ENCODE results near the gene ZC3H4. TPM values are rescaled to one million over a fixed set of nuclear protein-coding genes. Genes with fewer than 3 reads are reported as not detected.

The ZC3H4 gene
- total and polyA plus RNA-seq, 4 donors = 2.9 to 11.8 (median 6.3) TPM

DNA sequence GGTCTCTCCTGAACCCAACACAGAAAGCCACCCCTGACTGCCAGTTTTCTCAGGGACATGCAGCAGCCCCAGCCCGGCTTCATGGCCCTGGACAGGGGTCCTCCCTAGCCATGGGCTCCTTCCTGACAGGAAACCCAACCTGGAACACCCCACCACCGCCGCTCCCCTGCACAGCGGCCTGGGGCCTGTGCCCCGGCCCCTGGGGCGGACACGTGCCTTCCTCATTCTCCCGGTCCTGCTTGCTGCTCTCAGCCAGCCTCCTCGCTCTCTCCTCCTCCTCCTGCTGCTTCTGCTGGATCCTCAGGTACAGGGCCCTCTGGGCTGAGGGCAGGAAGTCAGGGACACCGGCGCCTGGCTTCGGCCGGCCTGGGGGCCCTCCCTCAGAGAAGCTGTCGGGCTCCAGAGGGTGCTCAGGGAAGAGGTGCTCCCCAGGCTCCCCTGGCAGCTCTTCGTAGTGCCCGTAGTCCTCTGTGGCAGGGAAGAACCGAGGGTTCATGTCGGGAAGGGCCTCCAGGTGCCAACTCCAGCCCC, 44.6 kb downstream of the ZC3H4 start:
- WGBS = 93% methylated on average over 18 of the region's 18 CpGs
- Histone ChIP-seq H3K4me3 (ENCODE audit: low read depth in 1 of 3, low read length in 3 of 3) (no peak overlapping the region), H3K36me3 (ENCODE audit: control insufficient read depth in 4 of 4, insufficient read depth in 3 of 4, low read depth in 1 of 4, low read length in 3 of 4) (peaks cover 7 to 70% (median 44%) of the 10 kb centered on the region in 4 donors), H3K27ac (ENCODE audit: low read depth in 1 of 2, low read length in 2 of 2) (no peak overlapping the region), H3K27me3 (ENCODE audit: control insufficient read depth in 4 of 4, insufficient read depth in 4 of 4, low read length in 3 of 4) (no peaks in the 10 kb centered on the region), H3K4me1 (ENCODE audit: control insufficient read depth in 4 of 4, insufficient read depth in 4 of 4, low read length in 3 of 4) (no peaks in the 10 kb centered on the region), H3K9ac (ENCODE audit: low read depth in 1 of 2, low read length in 2 of 2) (no peak overlapping the region), H3K9me3 (ENCODE audit: control insufficient read depth in 4 of 4, low read length in 3 of 4) (no peaks in the 10 kb centered on the region)
- TF ChIP-seq, protein P1, sequence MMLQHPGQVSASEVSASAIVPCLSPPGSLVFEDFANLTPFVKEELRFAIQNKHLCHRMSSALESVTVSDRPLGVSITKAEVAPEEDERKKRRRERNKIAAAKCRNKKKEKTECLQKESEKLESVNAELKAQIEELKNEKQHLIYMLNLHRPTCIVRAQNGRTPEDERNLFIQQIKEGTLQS (IDR thresholded peaks at IDR 0.05) = no peak
- no peak for TF ChIP-seq EGR1 (IDR thresholded peaks at IDR 0.05; ENCODE audit: low read depth in 2 of 2)
- TF ChIP-seq RAD21 (IDR thresholded peaks at IDR 0.05) = no peak
- TF ChIP-seq, protein P2, sequence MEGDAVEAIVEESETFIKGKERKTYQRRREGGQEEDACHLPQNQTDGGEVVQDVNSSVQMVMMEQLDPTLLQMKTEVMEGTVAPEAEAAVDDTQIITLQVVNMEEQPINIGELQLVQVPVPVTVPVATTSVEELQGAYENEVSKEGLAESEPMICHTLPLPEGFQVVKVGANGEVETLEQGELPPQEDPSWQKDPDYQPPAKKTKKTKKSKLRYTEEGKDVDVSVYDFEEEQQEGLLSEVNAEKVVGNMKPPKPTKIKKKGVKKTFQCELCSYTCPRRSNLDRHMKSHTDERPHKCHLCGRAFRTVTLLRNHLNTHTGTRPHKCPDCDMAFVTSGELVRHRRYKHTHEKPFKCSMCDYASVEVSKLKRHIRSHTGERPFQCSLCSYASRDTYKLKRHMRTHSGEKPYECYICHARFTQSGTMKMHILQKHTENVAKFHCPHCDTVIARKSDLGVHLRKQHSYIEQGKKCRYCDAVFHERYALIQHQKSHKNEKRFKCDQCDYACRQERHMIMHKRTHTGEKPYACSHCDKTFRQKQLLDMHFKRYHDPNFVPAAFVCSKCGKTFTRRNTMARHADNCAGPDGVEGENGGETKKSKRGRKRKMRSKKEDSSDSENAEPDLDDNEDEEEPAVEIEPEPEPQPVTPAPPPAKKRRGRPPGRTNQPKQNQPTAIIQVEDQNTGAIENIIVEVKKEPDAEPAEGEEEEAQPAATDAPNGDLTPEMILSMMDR (IDR thresholded peaks at IDR 0.05; ENCODE audit: low read depth, low read length, missing input control) = no peak
- no peak for TF ChIP-seq FOXA2 (IDR thresholded peaks at IDR 0.05)
- TF ChIP-seq TAF1 (conservative IDR thresholded peaks at IDR 0.05) = no peak
- no peak for TF ChIP-seq YY1 (IDR thresholded peaks at IDR 0.05)
- TF ChIP-seq HNF4G (IDR thresholded peaks at IDR 0.05) = no peak
- TF ChIP-seq NR2F2 (IDR thresholded peaks at IDR 0.05) = no peak
- no peak for TF ChIP-seq SP1 (IDR thresholded peaks at IDR 0.05)
- TF ChIP-seq, protein P3, sequence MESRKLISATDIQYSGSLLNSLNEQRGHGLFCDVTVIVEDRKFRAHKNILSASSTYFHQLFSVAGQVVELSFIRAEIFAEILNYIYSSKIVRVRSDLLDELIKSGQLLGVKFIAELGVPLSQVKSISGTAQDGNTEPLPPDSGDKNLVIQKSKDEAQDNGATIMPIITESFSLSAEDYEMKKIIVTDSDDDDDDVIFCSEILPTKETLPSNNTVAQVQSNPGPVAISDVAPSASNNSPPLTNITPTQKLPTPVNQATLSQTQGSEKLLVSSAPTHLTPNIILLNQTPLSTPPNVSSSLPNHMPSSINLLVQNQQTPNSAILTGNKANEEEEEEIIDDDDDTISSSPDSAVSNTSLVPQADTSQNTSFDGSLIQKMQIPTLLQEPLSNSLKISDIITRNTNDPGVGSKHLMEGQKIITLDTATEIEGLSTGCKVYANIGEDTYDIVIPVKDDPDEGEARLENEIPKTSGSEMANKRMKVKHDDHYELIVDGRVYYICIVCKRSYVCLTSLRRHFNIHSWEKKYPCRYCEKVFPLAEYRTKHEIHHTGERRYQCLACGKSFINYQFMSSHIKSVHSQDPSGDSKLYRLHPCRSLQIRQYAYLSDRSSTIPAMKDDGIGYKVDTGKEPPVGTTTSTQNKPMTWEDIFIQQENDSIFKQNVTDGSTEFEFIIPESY (IDR thresholded peaks at IDR 0.05) = no peak
- TF ChIP-seq RXRA (IDR thresholded peaks at IDR 0.05) = no peak
- TF ChIP-seq, protein P4, sequence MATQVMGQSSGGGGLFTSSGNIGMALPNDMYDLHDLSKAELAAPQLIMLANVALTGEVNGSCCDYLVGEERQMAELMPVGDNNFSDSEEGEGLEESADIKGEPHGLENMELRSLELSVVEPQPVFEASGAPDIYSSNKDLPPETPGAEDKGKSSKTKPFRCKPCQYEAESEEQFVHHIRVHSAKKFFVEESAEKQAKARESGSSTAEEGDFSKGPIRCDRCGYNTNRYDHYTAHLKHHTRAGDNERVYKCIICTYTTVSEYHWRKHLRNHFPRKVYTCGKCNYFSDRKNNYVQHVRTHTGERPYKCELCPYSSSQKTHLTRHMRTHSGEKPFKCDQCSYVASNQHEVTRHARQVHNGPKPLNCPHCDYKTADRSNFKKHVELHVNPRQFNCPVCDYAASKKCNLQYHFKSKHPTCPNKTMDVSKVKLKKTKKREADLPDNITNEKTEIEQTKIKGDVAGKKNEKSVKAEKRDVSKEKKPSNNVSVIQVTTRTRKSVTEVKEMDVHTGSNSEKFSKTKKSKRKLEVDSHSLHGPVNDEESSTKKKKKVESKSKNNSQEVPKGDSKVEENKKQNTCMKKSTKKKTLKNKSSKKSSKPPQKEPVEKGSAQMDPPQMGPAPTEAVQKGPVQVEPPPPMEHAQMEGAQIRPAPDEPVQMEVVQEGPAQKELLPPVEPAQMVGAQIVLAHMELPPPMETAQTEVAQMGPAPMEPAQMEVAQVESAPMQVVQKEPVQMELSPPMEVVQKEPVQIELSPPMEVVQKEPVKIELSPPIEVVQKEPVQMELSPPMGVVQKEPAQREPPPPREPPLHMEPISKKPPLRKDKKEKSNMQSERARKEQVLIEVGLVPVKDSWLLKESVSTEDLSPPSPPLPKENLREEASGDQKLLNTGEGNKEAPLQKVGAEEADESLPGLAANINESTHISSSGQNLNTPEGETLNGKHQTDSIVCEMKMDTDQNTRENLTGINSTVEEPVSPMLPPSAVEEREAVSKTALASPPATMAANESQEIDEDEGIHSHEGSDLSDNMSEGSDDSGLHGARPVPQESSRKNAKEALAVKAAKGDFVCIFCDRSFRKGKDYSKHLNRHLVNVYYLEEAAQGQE (IDR thresholded peaks at IDR 0.05) = no peak
- DNase-seq (ENCODE audit: low spot score) = no peak

DNA sequence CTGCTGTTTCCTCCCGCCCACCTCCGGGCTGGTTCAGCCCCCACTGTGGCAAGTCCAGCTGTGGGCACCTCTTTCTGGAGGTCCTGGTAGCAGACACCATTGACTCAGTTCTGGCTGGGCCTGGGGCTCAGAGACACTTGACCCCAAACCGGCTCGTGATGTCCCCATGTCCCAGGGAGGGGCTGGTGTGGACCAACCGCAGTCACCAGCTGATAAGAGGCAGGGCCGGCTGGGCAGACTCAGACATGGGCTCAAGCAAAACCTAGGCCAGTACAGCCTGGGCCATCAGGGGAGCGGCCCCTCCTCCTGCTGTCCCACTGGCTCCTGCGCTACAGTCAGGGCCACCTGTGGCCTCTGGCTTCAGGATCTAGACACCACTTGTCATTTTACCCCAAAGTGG, 45.3 kb downstream of the ZC3H4 start:
- TF ChIP-seq SP1 (IDR thresholded peaks at IDR 0.05) (no peak), FOXA1 (IDR thresholded peaks at IDR 0.05) (no peak), NR2F2 (IDR thresholded peaks at IDR 0.05) (no peak), RXRA (IDR thresholded peaks at IDR 0.05) (no peak), FOXA2 (IDR thresholded peaks at IDR 0.05) (no peak), HNF4G (IDR thresholded peaks at IDR 0.05) (no peak), EGR1 (IDR thresholded peaks at IDR 0.05; ENCODE audit: low read depth in 2 of 2) (no peak), GABPA (IDR thresholded peaks at IDR 0.05 in 1 of 2, conservative IDR thresholded peaks at IDR 0.05 in 1 of 2) (no peak), JUND (IDR thresholded peaks at IDR 0.05) (no peak)
- TF ChIP-seq, protein P4 (IDR thresholded peaks at IDR 0.05) = no peak
- TF ChIP-seq, protein P2 (IDR thresholded peaks at IDR 0.05; ENCODE audit: low read depth, low read length, missing input control) = no peak
- TF ChIP-seq, protein P5, sequence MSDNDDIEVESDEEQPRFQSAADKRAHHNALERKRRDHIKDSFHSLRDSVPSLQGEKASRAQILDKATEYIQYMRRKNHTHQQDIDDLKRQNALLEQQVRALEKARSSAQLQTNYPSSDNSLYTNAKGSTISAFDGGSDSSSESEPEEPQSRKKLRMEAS (IDR thresholded peaks at IDR 0.05) = no peak
- TF ChIP-seq, protein P1 (IDR thresholded peaks at IDR 0.05) = no peak
- Histone ChIP-seq H3K27me3 (ENCODE audit: control insufficient read depth in 4 of 4, insufficient read depth in 4 of 4, low read length in 3 of 4) (no peaks in the 10 kb centered on the region), H3K4me3 (ENCODE audit: low read depth in 1 of 3, low read length in 3 of 3) (no peak overlapping the region), H3K9ac (ENCODE audit: low read depth in 1 of 2, low read length in 2 of 2) (no peak overlapping the region), H3K27ac (ENCODE audit: low read depth in 1 of 2, low read length in 2 of 2) (no peak overlapping the region), H3K9me3 (ENCODE audit: control insufficient read depth in 4 of 4, low read length in 3 of 4) (no peaks in the 10 kb centered on the region), H3K36me3 (ENCODE audit: control insufficient read depth in 4 of 4, insufficient read depth in 3 of 4, low read depth in 1 of 4, low read length in 3 of 4) (peaks cover 7 to 70% (median 44%) of the 10 kb centered on the region in 4 donors), H3K4me1 (ENCODE audit: control insufficient read depth in 4 of 4, insufficient read depth in 4 of 4, low read length in 3 of 4) (no peaks in the 10 kb centered on the region)
- DNase-seq (ENCODE audit: low spot score) = no peak
- WGBS = 89% methylated on average over 8 of the region's 8 CpGs

Measured in liver (tissue), 9 donors.